Hepatocyte (in vitro differentiated cells): ENCODE measurements around the gene ACAT2. TPM values are rescaled to one million over a fixed set of nuclear protein-coding genes. Genes with fewer than 3 reads are reported as not detected.

Experiments used
- DNase-seq: peaks from one replicate; pipeline ENCODE4 v3.0.0-alpha.2; 2016; ENCODE audit warnings: low spot score
- H2AFZ ChIP-seq: fragments of 200-600 bp; sonication (generic); 2 replicates; pipeline ENCODE4 v1.6.0; 2016; ENCODE audit warnings: antibody characterized with exemption, mild to moderate bottlenecking
- H3K27ac ChIP-seq: fragments of 200-600 bp; sonication (generic); 2 replicates; pipeline ENCODE4 v1.5.1; 2016; ENCODE audit warnings: mild to moderate bottlenecking
- H3K27me3 ChIP-seq: fragments of 200-600 bp; sonication (generic); 2 replicates; pipeline ENCODE4 v1.6.1; 2016
- H3K36me3 ChIP-seq: fragments of 200-600 bp; sonication (generic); replicated peaks from 2 replicates; pipeline ENCODE4 v1.5.1; 2016; ENCODE audit warnings: low read depth; ENCODE audit not compliant: insufficient read depth
- H3K4me1 ChIP-seq: fragments of 200-600 bp; sonication (generic); 2 replicates; pipeline ENCODE4 v1.5.1; 2016; ENCODE audit warnings: mild to moderate bottlenecking, moderate library complexity; ENCODE audit not compliant: insufficient read depth
- H3K4me2 ChIP-seq: fragments of 200-600 bp; sonication (generic); 2 replicates; pipeline ENCODE4 v1.6.0; 2016
- H3K4me3 ChIP-seq: fragments of 200-600 bp; sonication (generic); 2 replicates; pipeline ENCODE4 v1.5.1; 2016; ENCODE audit warnings: mild to moderate bottlenecking
- H3K79me2 ChIP-seq: fragments of 200-600 bp; sonication (generic); 2 replicates; pipeline ENCODE4 v1.6.0; 2017; ENCODE audit warnings: mild to moderate bottlenecking
- H3K9me2 ChIP-seq: fragments of 200-600 bp; sonication (generic); replicated peaks from 2 replicates; pipeline ENCODE4 v1.6.0; 2017; ENCODE audit warnings: mild to moderate bottlenecking; ENCODE audit not compliant: insufficient read depth
- H3K9me3 ChIP-seq: fragments of 200-600 bp; sonication (generic); 2 replicates; pipeline ENCODE4 v1.5.1; 2016; ENCODE audit warnings: low read depth, mild to moderate bottlenecking
- H4K20me1 ChIP-seq: fragments of 200-600 bp; sonication (generic); 2 replicates; pipeline ENCODE4 v1.6.0; 2016; ENCODE audit warnings: mild to moderate bottlenecking; ENCODE audit not compliant: insufficient read depth, poor library complexity, severe bottlenecking
- CTCF ChIP-seq: fragments of 200-600 bp; sonication (generic); IDR thresholded peaks from 2 replicates; pipeline ENCODE4 v1.5.1; 2016; ENCODE audit warnings: antibody characterized with exemption, mild to moderate bottlenecking; ENCODE audit not compliant: poor library complexity
- EZH2 ChIP-seq: fragments of 200-600 bp; sonication (generic); IDR thresholded peaks from 2 replicates; pipeline ENCODE4 v1.6.1; 2016; ENCODE audit warnings: antibody characterized with exemption, mild to moderate bottlenecking, borderline replicate concordance
- EZH2phosphoT487 ChIP-seq: fragments of 200-600 bp; sonication (generic); IDR thresholded peaks from one replicate; pipeline ENCODE4 v1.6.1; 2018; ENCODE audit warnings: antibody characterized with exemption, mild to moderate bottlenecking, low read depth, moderate library complexity; ENCODE audit not compliant: unreplicated experiment, severe bottlenecking
- WGBS: methylation state at CpG from one replicate; pipeline ENCODE4 v1.1.6; 2016; ENCODE audit warnings: low lambda C conversion rate; ENCODE audit errors: missing lambda C conversion rate; 5-methylcytosine and 5-hydroxymethylcytosine counted together
- polyA plus RNA-seq: library from polyadenylated mRNA; unstranded; fragments of >200 nt; fragmentation: Nextera tagmentation; extraction: Ambion mirVana; gene quantifications from 2 replicates; pipeline ENCODE4 v1.2.1, GENCODE V29; 2016
- total RNA-seq: library from RNA; depleted of rRNA; stranded (reverse); fragments of >200 nt; gene quantifications from 2 replicates; pipeline ENCODE4 v1.2.3, GENCODE V29; 2014

Gene ACAT2
- total and polyA plus RNA-seq, 2 experiments from 2014 or later = 67.0 to 98.6 TPM

- no peaks in the 10 kb centered on the region for H3K36me3 ChIP-seq
These were observed 3.5 kb upstream of the ACAT2 start for GRCh38 chr6:159758031-159759001.

GRCh38 chr6:159759645-159760044 lies 2.2 kb upstream of the ACAT2 start:
- no peak overlapping the region for H3K4me3 ChIP-seq
- peaks cover 20% of the 10 kb centered on the region for H3K4me1 ChIP-seq
- no peak overlapping the region for H2AFZ ChIP-seq
- no peak for TF ChIP-seq EZH2
- TF ChIP-seq CTCF = no peak
- no peak for TF ChIP-seq EZH2phosphoT487
- H3K27ac ChIP-seq = peak overlapping the region; percentile 19
- H3K9me3 ChIP-seq = no peaks in the 10 kb centered on the region
- H3K9me2 ChIP-seq = no peaks in the 10 kb centered on the region
- 61% methylated on average over 2 of the region's 2 CpGs for WGBS
- no peak for DNase-seq
- H3K36me3 ChIP-seq = no peaks in the 10 kb centered on the region
- peaks cover 31% of the 10 kb centered on the region for H3K79me2 ChIP-seq
- H4K20me1 ChIP-seq = no peaks in the 10 kb centered on the region
- no peak overlapping the region for H3K4me2 ChIP-seq
- no peaks in the 10 kb centered on the region for H3K27me3 ChIP-seq

More at GRCh38 chr6:159758031-159759001, 3.5 kb upstream of the ACAT2 start:
- Histone ChIP-seq H3K4me2 (no peak overlapping the region), H3K27me3 (no peaks in the 10 kb centered on the region), H3K4me1 (peaks cover 20% of the 10 kb centered on the region), H3K27ac (no peak overlapping the region), H3K9me3 (no peaks in the 10 kb centered on the region), H2AFZ (no peak overlapping the region), H3K4me3 (no peak overlapping the region), H3K79me2 (peaks cover 25% of the 10 kb centered on the region), H3K9me2 (no peaks in the 10 kb centered on the region), H4K20me1 (no peaks in the 10 kb centered on the region)
- peak; percentile 11 for DNase-seq
- 95% methylated on average over 7 of the region's 7 CpGs for WGBS
- TF ChIP-seq EZH2phosphoT487 (no peak), EZH2 (no peak), CTCF (no peak)

- H3K27me3 ChIP-seq = no peaks in the 10 kb centered on the region
- no peaks in the 10 kb centered on the region for H3K9me2 ChIP-seq
- WGBS = 40% methylated on average over 3 of the region's 3 CpGs
- peak overlapping the region; percentile 99 for H3K27ac ChIP-seq
- H3K9me3 ChIP-seq = no peaks in the 10 kb centered on the region
- no peaks in the 10 kb centered on the region for H3K36me3 ChIP-seq
- no peaks in the 10 kb centered on the region for H4K20me1 ChIP-seq
- peak overlapping the region; percentile 96 for H3K4me2 ChIP-seq
- no peak for TF ChIP-seq CTCF
- no peak for TF ChIP-seq EZH2phosphoT487
- TF ChIP-seq EZH2 = no peak
- H3K79me2 ChIP-seq = peaks cover 38% of the 10 kb centered on the region
- DNase-seq = peak; percentile 16
- H2AFZ ChIP-seq = peak overlapping the region; percentile 92
- peak overlapping the region; percentile 68 for H3K4me3 ChIP-seq
- peaks cover 20% of the 10 kb centered on the region for H3K4me1 ChIP-seq
These were observed 1.2 kb upstream of the ACAT2 start for GRCh38 chr6:159760602-159761057.
